NCI-H524 treated with DMSO at 0.1 percent for 48 hours (cell line): ENCODE measurements around the gene MLN.

Source experiments
- DNase-seq: peaks from one replicate; lab custom pipeline; 2025; lab: John Stamatoyannopoulos, UW

Gene MLN

DNA sequence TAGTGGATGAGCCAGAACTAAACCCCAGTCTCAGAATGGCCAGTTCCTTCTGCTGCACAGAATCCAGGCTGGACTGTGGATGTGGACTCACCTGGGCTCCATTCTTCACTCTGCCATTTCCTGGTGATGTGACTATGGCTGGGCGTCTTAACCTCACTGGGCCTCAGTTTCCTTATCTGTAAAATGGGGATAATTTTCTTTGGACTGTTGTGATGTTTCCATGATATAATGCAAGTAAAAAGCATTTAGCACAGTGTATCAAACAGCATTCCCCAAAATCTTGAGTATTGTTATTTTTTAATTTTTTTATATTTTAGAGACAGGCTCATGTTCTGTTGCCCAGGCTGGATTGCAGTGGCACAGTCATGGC is 51.2 kb downstream of the MLN start:
- no peak for DNase-seq

DNA sequence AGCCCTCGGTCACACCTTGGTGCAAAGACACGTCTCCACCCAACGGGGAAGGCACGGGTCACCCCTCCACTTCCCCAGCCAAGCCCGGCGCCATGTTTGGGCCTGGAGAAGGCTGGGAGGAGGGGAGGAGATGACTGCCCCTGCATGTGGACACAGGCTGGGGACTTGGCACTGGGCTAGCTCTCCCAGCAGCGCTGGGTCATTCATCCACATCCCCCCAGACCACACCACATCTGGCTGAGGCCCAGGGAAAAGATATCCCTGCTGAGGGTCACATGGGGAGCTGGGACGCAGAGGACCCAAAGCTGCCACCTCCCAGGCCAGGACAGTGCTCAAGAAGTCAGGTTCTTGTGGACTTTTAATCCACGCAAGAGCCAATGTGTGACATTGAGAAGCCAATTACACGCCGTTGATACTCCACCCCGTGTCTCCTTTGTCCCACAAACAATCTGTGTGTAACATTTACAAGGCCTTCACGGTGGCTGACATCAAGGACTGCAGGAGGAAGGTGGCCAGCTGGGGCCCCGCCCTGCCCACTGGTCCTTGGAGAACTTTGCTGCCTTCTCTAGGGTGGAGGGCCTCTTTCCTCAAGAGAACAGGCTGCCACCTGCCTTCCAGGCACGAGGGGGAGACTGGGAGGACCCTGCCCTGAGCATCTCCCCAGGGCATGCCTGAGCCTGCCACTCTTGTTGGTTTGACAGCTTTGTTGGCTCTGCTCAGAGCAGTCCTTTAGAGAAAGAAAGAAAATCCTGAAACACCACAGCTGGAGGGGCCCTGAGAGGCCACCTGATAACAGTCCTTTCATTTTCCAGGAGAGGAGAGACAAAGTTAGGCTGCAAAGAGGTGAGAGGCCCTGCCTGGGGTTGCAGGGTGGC is 51.8 kb downstream of the MLN start:
- peak; percentile 90 for DNase-seq

DNA sequence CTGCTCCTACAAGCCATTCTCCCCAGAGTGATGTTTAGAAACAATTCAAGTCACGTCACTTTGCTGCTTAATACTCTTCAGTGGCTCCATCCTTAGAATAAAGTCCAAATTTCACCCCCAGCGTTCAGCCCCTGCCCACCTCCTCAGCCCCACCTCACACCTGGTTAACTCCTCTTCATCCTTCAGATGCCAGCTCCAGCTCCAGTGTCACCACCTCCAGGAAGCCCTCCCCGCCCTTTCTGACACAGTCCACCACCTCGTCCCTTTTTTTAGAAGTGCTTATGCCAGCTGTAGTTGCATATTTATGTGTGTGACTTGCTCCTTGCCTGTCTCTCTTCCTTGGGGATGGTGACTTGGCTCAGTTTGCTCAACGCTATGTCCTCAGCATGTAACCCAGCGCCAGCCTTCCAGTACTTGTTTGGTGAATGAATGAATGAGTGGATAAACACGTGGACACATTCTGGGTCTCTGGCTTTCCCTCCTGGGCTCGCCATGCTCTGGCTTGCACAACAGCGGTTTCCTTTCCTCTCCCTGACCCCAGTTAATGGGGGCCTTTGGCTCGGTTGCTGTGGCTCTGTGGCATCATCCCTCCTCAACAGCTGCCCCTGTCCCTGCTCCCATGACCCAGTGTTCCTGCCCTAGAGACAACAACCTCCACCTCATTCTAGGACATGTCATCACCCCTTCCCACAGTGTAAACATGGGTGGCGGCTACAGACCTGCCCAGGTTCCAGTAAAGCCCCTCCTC is 53.4 kb downstream of the MLN start:
- no peak for DNase-seq

DNA sequence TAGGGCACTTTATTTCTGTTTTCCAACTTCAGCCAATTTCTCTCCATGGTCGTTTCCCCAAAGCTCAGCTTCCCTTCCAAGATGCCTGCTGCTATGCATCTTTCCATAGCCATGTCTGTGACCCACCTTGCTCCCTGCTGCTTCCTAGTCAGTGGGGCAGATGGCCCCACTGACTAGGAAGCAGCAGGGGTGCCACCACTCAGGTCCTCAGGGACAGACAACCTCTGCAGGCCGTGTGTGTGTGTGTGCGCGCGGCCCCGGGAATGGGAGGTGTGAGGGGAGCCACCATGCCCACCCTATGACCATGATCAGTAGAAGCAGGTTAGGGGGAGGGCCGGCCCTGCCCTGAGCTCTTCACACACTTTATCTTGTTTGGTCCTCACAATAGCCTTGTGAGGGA is 54.4 kb downstream of the MLN start:
- DNase-seq, result no peak

DNA sequence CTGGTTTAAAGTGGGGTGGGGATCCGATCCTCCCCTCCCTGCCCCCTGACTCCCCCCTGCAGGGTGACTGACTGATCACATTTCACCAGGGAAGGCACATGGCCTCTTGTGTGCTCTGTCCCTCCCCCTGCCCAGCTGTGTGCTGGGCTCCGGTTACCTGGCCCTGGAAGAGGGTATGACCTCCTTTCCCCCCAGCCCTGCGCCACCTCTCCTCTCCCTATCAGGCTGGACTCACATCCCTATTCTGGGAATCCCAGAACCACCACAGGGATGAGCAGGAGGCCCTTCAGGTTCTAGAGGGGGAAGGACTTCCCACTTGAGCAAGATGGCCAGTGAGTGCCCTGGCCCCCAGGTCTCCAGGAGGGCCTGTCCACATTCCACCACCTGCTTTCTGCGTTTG is 55.0 kb downstream of the MLN start:
- peak; percentile 57 for DNase-seq

DNA sequence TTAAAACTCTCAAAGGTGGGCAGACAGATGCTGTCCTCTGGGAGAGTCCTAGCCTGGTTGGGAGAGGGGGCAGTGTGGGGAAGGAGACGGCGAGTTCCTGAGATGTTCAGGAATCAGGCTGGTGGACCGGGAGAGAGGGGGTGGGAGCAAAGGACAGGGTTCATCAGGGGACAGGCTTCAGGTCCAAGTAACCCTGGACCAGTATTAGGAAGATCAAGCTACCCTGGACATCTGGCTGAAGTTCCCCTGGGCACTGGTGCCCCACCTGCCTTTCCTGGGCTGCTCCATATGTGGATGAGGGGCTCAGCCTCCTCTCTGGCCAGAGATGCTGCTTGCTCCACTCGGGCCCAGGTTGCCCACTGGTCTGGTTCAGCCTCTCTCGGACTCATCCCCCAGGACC is 56.0 kb downstream of the MLN start:
- no peak for DNase-seq

DNA sequence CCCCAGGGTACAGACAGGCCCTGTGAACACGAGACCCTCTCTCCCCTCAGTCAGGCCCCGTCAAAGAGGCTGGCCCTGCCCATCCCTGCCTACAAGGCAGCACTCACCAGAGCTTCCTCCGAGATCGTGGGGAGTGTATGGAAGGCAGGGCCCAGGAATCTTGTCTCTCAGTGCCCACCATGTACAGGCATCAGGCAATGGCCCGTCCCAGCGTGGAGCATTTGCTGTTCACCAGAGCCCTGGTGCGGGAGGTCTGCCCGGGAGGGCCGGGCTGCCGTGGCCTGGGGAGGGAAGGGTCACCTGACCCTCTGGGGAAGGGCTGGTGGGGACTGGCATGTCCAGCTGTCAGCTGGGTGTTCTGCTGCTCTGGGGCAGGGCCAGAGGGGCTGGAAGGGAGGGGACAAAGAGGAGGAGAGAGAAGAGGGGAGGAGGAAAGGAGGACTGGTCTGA is 57.1 kb downstream of the MLN start, which contains the start of gene IP6K3:
TSS of gene IP6K3 (minus strand) at position 255 of the 450 bp plus-strand sequence. CDS start 11,429 bp downstream, outside the sequence.
- DNase-seq, result no peak

DNA sequence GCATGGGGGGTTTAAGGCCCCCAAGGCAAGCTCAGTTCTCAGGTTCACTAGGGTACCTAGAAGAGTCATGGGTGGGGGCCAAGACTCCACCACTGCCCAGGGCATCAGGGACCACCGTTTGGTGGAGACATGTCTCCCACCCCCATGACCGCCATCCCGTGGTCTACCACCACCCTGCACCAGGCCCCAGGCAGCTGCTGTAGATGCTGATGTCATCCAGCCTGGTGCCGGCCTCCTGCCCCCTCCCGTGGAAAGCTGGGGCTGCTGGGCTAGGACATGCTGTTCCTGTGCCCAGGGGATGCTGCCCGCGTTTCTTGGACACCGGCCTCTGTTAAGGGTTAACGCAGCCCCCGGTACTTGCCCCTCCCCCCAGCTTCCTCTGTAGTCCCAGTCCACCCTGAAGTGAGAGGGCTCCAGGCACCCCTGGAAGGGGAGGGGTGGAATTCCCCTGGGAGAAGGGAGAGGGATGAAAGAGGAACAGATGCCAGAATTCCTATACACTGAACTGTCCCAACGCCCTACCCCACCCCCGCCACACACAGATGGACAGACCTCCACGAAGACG is 57.7 kb downstream of the MLN start:
- DNase-seq, result no peak

DNA sequence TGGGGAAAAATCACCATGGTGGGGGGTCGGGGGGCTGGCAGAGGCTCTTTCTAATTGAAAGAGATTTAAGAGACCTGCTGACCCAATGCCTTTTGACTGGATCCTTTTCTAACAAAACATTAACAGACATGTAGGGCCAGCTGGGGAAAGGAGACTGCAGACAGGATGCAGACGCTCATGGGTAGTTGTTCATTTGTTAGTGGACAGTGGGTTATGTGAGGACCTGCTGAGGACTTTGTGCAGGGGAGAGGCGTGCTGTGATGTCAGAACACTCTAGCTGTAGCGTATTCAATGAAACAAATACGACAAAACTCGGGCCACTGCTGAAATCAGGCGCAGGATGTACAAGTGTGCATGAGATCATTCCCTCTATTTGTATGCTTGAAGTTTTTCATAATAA is 58.3 kb downstream of the MLN start:
- no peak for DNase-seq

DNA sequence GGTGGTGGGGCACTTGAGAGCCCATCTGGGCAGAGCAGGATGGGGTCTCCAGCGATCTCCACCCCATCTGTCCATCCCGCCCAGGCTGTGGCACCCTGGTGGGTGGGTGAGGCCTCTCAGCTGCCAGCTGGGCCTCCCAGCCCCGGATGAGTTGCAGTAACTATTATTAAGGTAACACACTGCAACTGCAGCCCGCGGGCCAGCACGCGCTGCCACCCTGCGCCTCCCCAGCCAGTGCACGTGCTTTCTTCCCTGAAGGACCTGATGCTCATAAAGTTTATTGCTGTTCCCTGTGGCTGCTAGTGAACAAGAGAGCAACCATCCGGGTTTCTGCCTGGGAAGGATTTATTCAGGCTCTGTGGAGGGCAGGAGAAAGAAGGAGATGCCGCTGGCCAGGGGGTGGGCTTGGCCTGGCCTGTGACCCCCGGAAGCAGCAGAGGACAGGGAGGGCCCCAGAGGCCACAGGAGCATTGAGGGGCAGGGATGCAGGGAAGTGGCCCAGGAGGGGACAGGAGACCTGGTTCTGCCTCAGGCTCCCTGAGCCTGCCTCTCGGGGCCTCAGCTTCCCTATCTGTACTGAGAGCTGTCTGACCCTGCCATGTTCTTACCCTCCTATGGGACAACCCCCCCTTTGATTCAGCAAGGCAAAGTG is 58.8 kb downstream of the MLN start:
- peak; percentile 91 for DNase-seq
